Pancreas (tissue), 10 donors: ENCODE measurements around the gene AURKB. TPM values are rescaled to one million over a fixed set of nuclear protein-coding genes. Genes with fewer than 3 reads are reported as not detected.

Experiments used
- ATAC-seq, 4 donors: fragments of 200-7000 bp; cut with Tn5 transposase; one replicate each; pipeline versions ENCODE4 v1.8.0 to v1.9.1; 2020; ENCODE audit warnings: mild to moderate bottlenecking in 4 of 4, moderate library complexity in 4 of 4
- DNase-seq, 6 donors: peaks; one replicate each; pipeline ENCODE4 v3.0.0-alpha.2; 2020
- FAIRE-seq: peaks from 2 replicates; lab custom pipeline; 2012; peaks lifted over from hg19 to GRCh38; lab: Jason Lieb, UNC
- H3K27ac ChIP-seq, 4 donors: fragments of 200-600 bp; sonication (generic); 1 replicate in 3 of 4; 2 replicates in 1 of 4; pipeline versions ENCODE4 v1.5.0 to v1.8.0; 2020
- H3K27me3 ChIP-seq, 4 donors: fragments of 200-600 bp; one replicate each; pipeline ENCODE4 v1.8.0; 2021
- H3K36me3 ChIP-seq, 3 donors: fragments of 200-600 bp; sonication (generic) in 1 of 3; one replicate each; pipeline versions ENCODE4 v1.5.0 to v1.8.0; 2020 to 2021
- H3K4me1 ChIP-seq, 3 donors: fragments of 200-600 bp; one replicate each; pipeline ENCODE4 v1.8.0; 2021
- H3K4me3 ChIP-seq, 4 donors: fragments of 200-600 bp; sonication (generic) in 2 of 4; one replicate each; pipeline versions ENCODE4 v1.5.0 to v1.8.0; 2020 to 2021
- H3K9me3 ChIP-seq, 4 donors: fragments of 200-600 bp; one replicate each; pipeline ENCODE4 v1.8.0; 2021
- CTCF ChIP-seq, 4 donors: fragments of 200-600 bp; sonication (generic) in 3 of 4; IDR thresholded peaks; one replicate each; pipeline versions ENCODE4 v1.5.0 to v1.8.0; 2021; ENCODE audit warnings: antibody characterized with exemption in 4 of 4
- WGBS, 2 donors: extraction: QIAGEN DNeasy Blood & Tissue Kit; methylation state at CpG; one replicate each; pipeline ENCODE4 v1.1.7; 2013; 5-methylcytosine and 5-hydroxymethylcytosine counted together
- intact Hi-C, 3 donors: fragments of 100-400 bp; cut with DNase I; formaldehyde crosslinking; loops; one replicate each; pipeline versions ENCODE4 v1.11.1 to v1.14.2; 2022
- polyA plus RNA-seq, 2 donors: library from polyadenylated mRNA; stranded (reverse); fragments of 200-250 nt; gene quantifications; one replicate each; pipeline ENCODE4 v1.2.3, GENCODE V29; 2013
- total RNA-seq, 6 donors: library from RNA; stranded (reverse); fragmentation: NEBNext Ultra II Directional in 4 of 6; extraction: Animal tissue kit (Norgen Biotek cat#: 25700) in 4 of 6; gene quantifications; one replicate each; pipeline versions ENCODE4 v1.2.1 to v1.2.4, GENCODE V29; 2021 to 2023
- donor health status: healthy with polysubstance abuse.
- donor health status: DM: no; HTN: no; CAD: no; lungs with moderate emphysema.
- donor health status: DM: no; HTN: no; CAD: no.
- donor health status: control.
- donor health status: control.
- donor health status: Bipolar disorder and iron deficiency.
- donor health status: DM: yes; HTN: yes; CAD: no.
- donor health status: DM: no; HTN: no; CAD: no.
- donor health status: DM: no; HTN: no; CAD: no.
- donor health status: DM: yes; HTN: yes; CAD: no.

Gene AURKB
- total and polyA plus RNA-seq, 8 donors: 0.40 to 2.0 (median 0.72) TPM; not detected in 3

GRCh38 chr17:8159032-8159400, 51.4 kb downstream of the AURKB start:
- H3K4me1 ChIP-seq: peaks cover 12 to 30% (median 15%) of the 10 kb centered on the region in 3 donors
- no peaks in the 10 kb centered on the region for H3K36me3 ChIP-seq
- DNase-seq: peak in 1 of 6 donors; percentile 24
- no peak for ATAC-seq
- 56 to 61% methylated on average over 3 of the region's 3 CpGs for WGBS, 2 donors
- H3K27ac ChIP-seq: peak overlapping the region in 1 of 4 donors; percentile 84
- no peaks in the 10 kb centered on the region for H3K27me3 ChIP-seq
- no peak overlapping the region for H3K4me3 ChIP-seq
- no peak for FAIRE-seq
- H3K9me3 ChIP-seq: no peaks in the 10 kb centered on the region
- intact Hi-C loops: no loop called here
- TF ChIP-seq CTCF (IDR thresholded peaks at IDR 0.05): no peak

GRCh38 chr17:8158267-8159031, 51.9 kb downstream of the AURKB start:
- Histone ChIP-seq H3K4me1 (peaks cover 8 to 24% (median 11%) of the 10 kb centered on the region in 3 donors), H3K27ac (peak overlapping the region; percentile 68 to 84 (median 76)), H3K4me3 (no peak overlapping the region), H3K27me3 (no peaks in the 10 kb centered on the region), H3K36me3 (no peaks in the 10 kb centered on the region), H3K9me3 (no peaks in the 10 kb centered on the region)
- peak; percentile 88 to 97 (median 94) for DNase-seq
- peak; percentile 51 for FAIRE-seq
- ATAC-seq: peak; percentile 5 to 22 (median 16)
- intact Hi-C loops: no loop called here
- peak; percentile 92 to 95 (median 94) for TF ChIP-seq CTCF (IDR thresholded peaks at IDR 0.05)
- 37 to 42% methylated on average over 20 of the region's 20 CpGs for WGBS, 2 donors

GRCh38 chr17:8156246-8156992, 54.0 kb downstream of the AURKB start:
- Histone ChIP-seq H3K27me3 (no peaks in the 10 kb centered on the region), H3K4me3 (peak overlapping the region; percentile 27 to 81 (median 64)), H3K4me1 (peaks cover 15 to 29% (median 20%) of the 10 kb centered on the region in 3 donors), H3K9me3 (no peaks in the 10 kb centered on the region), H3K36me3 (peaks cover 0 to 5% (median 0%) of the 10 kb centered on the region in 3 donors), H3K27ac (peak overlapping the region; percentile 96 to 100 (median 99))
- TF ChIP-seq CTCF (IDR thresholded peaks at IDR 0.05): no peak
- ATAC-seq (peak; percentile 57 to 69 (median 62)), FAIRE-seq (peak; percentile 99), DNase-seq (peak; percentile 99 to 100 (median 100))
- WGBS, 2 donors: 0 to 1% methylated on average over 59 of the region's 59 CpGs
- intact Hi-C loops: no loop called here

GRCh38 chr17:8155996-8156245, 54.5 kb downstream of the AURKB start:
- 0 to 1% methylated on average over 11 of the region's 11 CpGs for WGBS, 2 donors
- TF ChIP-seq CTCF (IDR thresholded peaks at IDR 0.05): no peak
- FAIRE-seq (no peak), DNase-seq (peak in 2 of 6 donors; percentile 68 to 80), ATAC-seq (no peak)
- Histone ChIP-seq H3K36me3 (peaks cover 0 to 5% (median 0%) of the 10 kb centered on the region in 3 donors), H3K27ac (peak overlapping the region; percentile 96 to 100 (median 99)), H3K4me3 (peak overlapping the region; percentile 27 to 81 (median 64)), H3K9me3 (no peaks in the 10 kb centered on the region), H3K27me3 (no peaks in the 10 kb centered on the region), H3K4me1 (peaks cover 11 to 31% (median 16%) of the 10 kb centered on the region in 3 donors)
- intact Hi-C loops: no loop called here
